HG03095 (cell line): ENCODE results near the gene MORC2.

Experiments
- ATAC-seq: cut with Tn5 transposase; IDR thresholded peaks from one replicate; pipeline ENCODE4 v1.9.1; 2021; ENCODE audit warnings: moderate library complexity; ENCODE audit not compliant: unreplicated experiment

MORC2 gene

GRCh38 chr22:30889996-30890480, 78.5 kb downstream of the MORC2 start:
- ATAC-seq, result no peak

DNA sequence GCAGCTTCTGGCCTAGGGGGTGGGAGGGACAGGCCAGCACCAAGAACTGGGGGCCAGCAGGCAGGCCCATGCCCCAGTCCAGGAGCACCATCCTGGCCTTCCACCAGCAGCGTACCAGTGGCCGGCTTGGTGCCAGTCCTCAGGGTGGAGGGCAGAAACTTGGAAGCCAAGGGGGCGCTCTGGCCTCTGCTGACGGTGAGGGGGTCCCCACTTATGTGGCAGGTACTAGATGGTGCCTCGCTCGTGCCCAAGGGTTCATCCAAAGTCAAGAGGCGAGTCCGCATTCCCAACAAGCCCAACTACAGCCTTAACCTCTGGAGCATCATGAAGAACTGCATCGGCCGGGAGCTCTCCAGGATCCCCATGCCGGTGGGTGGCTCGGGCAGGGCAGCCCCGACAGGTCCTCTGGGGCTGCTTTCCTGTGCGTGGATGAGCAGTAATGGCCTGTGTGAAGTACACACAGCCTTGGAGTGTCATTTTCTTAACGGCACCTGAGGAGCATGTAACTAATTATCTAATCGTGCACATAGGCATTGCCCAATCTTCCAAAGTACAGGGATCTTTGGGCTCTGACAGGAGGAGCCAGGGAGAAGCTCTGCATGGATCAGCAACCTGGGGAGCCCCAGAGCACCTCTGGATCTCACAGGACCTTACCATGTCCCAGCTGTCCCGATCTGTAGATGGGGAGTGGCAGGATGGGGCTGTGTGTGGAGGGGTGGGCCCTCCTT, 79.1 kb downstream of the MORC2 start:
- ATAC-seq, result no peak

DNA sequence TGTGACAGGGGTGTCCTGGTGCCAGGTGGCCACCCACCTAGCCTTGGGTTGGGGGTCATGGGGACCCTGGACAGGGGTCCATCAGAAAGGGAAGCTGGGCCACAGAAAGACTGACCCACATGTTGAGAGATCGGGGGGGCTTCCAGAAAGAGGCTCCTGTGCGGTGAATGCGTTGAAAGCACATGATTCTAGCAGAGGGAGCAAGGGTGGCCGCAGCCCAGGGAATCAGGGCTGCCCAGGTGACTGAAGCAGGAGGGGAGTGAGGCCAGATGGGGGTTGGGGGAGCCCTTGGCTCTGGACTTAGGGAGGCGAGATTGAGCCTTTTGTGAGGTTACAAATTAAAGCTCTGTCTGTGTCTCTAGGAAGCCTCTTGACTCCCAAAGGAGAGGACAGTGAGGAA, 80.7 kb downstream of the MORC2 start:
- no peak for ATAC-seq

DNA sequence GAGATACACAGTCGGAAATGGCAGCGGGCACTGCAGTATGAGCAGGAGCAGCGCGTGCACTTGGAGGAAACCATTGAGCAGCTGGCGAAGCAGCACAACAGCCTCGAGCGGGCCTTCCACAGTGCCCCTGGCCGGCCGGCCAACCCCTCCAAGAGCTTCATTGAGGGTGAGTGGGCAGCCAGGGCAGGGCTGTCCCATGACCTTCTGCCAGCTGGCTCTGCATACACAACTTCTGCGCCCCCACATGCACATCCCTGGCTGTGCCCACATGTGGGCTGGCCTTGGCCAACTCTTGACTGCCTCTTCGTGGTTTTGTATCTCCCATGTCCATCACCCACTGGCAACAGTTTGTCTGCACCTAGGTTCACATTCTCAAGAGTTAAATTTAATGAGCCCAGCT, 81.1 kb downstream of the MORC2 start:
- no peak for ATAC-seq

DNA sequence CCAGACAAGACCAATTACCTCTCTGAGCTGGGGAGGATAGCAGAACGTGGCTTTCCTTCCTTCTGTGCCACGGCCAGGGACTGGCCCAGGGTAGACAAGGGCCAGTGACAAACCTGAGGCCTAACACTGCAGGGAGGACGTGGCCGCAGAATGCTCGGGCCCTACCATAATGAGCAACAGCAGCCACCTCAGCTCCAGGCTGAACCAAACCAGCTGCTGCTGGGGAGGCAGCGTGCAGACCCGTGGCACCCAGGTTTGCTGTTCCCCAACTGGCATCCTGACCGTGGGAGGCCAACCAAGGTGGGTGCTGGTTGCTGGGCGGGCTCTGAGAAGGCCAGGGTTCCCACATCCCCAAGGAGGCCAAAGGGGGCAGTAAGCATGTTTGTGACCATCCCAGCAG, 83.0 kb downstream of the MORC2 start:
- no peak for ATAC-seq

DNA sequence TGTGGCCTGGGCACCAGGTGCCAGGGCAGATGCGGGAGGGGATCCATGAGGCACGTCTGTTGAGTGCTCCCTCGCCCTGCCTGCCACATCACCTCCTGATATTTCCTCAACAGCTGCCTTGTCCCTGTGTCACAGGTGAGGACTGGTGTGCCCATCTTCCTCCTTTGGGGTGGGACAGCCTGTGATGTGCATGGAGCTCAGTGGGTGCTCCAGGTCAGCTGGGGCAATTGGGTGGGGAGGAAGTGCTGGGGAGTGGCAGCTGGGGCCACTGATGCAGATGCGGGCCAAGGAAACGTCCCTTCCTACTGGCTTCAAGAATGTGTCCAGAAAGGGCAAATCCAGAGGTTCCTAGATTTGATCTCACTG, 83.6 kb downstream of the MORC2 start:
- ATAC-seq, result no peak

DNA sequence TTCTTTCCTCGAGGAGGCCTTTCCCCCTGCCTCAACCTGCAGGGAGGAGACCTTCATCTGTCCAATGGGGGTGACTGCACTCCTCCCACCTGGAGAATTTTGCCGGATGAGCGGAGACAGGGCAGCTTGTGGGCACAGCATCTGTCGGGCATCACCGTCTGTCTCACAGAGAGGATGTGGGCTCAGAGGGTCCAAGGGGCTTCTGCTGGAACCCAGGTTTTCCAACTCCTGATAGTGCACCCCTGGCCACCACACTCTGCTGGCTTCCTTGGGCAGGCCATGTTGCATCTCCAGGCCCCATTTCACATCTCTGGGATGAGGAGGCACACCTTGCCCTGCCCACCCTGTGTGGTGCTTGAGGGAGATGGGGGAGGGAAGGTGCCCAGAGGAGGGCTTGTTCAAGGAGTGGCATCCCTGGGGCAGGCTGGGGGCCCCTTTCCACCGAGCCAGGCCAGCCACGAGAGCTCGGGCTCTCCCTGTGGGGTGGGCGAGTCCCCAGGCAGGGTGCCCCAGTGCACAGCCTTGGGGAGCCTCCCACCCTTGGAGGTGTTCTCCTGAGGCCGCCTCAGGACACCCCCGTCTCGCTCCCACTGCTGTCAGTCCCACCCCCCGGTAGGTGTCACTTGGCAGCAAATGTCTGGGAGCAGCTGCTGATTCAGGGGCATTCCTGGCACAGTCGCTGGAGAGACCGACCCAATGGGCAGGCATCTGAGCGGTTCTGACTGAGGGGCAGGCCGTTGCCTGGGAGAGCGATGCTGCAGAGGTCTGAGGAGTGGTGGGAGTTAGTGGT, 84.2 kb downstream of the MORC2 start:
- ATAC-seq, result no peak

DNA sequence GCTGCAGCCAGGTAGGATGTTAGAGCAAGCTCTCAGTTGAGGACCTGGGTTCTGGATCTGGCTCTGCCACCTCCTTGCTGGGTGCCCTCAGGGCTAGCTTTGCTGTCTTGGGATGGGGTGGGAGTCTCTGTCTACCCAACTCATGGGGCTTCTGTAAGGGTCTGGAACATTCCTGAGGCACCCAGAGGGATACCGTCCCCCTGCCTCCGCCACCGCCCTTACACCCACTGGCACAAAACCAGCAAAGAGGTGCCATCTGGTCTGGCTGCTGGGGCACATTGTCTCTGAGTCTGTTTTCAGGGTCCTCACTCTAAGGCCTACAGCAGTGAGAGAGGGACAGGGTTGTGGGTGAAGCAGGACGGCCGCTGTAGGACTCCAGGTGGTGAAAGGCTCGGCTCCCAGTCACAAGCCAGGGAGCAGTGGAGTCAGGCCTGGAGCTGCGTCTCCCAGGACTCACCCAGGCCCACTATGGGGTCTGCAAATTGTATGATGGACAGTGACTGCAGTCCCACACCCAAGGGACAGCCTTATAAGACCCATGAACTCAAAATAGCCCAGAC, 84.9 kb downstream of the MORC2 start:
- ATAC-seq, result no peak

GRCh38 chr22:30882974-30883533, 85.5 kb downstream of the MORC2 start:
- ATAC-seq, result no peak

GRCh38 chr22:30882184-30882717, 86.3 kb downstream of the MORC2 start:
- ATAC-seq, result no peak

DNA sequence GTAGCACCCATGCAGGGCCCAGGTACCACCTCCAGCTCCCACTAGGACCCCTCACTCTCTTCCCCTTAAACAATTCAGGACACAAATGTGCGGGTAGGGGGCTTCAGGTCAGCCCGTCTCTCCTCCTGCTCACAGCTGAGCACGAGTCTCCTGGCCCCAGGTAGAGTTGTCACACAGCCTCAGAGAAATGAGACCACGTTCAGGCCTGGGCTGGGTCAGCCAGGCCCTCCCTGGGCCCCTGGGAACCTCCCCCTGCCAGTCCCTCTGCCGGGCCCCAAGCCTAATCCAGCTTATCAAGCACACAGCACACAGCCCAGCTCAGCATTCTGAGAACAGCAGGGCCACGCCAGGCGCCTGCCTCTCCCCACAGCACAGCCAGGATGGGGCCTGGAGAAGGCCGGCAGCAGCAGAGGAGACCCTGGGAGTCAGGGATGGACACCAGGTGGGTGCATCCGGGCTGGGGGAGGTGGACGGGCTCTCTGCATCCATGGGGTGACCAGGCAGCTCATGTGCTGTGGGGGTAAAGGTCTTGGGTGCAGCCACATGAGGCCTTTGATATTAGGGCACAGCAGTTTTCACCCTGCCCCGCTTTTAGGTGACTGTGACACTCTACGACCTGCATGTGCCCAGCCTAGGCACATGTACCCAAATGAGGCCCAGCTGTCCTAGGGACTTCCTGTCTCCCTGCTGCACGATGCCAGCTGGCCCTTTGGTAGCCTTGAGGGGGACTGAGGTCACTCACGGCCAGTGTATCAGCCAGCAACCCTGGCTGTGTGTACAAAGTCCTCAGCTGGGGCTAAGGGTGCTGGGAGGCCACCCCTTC, 87.0 kb downstream of the MORC2 start:
- ATAC-seq, result no peak

DNA sequence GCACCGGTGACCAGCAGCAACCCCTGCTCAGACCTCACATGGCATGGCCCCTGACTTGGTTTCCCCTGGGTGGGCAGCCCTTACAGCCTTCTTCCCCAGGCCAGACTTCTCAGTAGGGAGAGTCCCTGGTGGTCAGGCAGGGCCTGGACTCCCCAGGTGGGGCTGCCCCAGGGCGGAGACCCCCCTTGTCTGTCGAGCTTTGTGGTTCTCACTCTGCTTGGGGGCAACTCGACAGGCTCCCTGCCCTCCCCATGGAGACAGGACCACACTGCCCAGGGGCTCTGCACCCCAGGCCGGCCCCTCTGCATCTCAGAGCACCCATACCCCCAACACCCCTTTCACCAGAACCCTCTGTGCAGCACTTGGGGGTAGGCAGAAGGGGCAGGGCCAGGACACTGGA, 87.7 kb downstream of the MORC2 start:
- no peak for ATAC-seq

DNA sequence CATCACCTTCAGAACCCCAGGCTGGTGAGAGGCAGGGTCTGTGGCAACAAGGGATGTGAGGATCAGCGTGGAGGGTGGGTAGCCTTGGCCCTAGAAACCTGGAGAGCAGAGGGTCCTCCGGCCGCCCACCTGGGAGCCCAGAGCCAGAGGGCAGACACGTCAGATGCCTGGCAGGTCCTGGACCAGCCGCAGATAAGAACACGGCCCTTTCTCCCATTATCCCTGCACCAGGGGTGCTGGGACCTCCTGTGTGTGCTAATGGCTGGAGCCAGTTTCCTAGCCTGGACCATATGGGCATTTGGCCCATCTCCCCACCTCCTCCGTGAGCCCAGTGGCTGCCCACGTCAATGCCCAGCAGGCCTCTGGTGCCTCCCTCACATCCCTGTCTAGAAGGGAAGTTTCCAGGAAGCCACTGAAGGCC, 88.4 kb downstream of the MORC2 start:
- no peak for ATAC-seq

DNA sequence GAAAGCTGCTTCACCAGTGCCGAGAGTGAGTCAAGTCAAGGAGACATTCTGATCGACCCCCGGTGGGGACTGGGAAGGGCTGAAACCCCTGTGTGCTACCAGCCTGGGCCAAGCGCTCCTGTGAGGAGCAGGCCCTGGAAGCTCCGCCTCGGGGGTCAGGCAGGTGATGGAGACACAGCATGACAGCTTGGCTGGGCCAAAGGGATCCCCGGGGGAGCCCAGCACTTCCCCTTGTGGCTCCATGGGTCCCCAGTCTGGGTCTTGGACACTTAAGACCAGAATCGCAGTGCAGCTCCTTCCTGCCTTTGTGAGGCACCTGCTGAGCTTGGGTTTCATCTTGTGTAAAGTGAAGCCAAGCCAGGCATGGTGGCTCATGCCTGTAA, 89.2 kb downstream of the MORC2 start:
- ATAC-seq, result no peak

DNA sequence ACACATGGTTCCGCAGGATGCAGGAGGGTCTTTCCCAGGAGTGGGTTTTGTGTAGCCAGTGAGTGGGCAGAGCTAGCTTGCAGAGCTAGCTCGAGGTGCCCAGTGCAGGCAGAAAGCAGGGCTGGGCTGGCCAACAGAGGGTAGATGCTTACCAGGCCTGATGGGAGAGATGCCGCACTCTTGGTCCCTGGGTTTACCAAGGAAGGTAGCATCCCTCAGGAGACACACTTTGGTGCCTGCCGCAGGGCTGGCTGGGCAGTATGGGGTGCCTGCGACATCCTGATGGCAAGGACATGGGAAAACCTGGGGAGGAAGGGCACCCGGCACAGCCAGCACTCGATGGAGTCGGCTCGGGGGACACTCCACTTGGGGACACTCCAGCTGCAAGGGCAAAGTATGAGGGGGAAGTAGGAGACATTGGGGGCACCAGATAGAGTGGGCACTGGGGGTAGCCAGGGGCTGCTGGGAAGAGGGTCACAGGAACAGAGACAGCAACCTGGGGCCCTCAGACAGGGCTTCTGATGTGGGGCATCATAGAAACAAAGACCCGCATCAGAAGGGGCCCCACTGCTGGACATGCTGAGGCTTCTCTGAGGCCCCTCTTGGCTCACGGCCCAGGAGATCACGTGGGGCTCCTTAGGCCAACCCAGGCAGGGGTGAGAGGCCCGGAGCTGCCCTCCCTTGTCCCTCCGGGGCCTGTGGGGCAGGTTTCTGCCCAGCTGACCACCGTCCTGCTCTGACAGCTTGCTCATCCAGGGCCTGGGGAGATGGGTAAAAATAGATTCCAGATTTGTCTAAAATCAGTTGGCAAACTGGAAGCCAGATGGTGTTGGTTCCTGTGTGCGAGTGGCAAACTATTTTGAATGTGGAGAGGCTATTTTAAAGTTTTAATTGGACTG, 89.8 kb downstream of the MORC2 start:
- ATAC-seq, result no peak

GRCh38 chr22:30877662-30878515, 90.7 kb downstream of the MORC2 start:
- ATAC-seq, result no peak

GRCh38 chr22:30876915-30877553, 91.5 kb downstream of the MORC2 start:
- ATAC-seq, result no peak

DNA sequence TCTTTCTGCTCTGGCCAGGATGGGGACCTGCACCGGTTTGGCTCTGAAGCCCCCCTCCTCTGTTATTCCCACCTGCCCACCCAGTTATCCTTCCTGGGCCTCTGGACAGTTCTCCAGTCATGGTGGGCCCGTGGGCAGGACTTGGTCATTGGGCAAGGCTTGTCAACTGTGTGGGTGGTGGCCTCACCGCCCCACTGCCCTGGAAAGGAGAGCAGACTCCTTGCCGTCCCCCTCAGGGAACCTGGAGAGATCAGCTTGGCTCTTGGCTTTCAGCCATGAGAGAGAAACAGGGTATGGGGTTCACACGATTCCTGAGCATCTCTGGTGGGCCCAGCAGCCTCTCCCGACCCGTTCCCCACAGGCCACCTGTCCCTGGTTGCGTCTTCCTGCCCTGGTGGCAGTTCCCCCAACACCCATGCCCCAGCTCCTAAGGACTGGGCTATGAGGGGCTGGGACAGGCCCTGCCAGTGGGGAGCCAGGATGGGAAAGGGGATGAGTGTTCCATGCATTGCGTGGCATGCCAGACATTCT, 92.3 kb downstream of the MORC2 start:
- no peak for ATAC-seq
